ENCODE measurements around the gene ZIC4. TPM values are rescaled to one million over a fixed set of nuclear protein-coding genes. Genes with fewer than 3 reads are reported as not detected.
A peak's percentile ranks its signal among the peaks of the same experiment; 100 is the strongest.

Gene ZIC4
- total RNA-seq, 2 experiments from 2014 or later, result not detected

DNA sequence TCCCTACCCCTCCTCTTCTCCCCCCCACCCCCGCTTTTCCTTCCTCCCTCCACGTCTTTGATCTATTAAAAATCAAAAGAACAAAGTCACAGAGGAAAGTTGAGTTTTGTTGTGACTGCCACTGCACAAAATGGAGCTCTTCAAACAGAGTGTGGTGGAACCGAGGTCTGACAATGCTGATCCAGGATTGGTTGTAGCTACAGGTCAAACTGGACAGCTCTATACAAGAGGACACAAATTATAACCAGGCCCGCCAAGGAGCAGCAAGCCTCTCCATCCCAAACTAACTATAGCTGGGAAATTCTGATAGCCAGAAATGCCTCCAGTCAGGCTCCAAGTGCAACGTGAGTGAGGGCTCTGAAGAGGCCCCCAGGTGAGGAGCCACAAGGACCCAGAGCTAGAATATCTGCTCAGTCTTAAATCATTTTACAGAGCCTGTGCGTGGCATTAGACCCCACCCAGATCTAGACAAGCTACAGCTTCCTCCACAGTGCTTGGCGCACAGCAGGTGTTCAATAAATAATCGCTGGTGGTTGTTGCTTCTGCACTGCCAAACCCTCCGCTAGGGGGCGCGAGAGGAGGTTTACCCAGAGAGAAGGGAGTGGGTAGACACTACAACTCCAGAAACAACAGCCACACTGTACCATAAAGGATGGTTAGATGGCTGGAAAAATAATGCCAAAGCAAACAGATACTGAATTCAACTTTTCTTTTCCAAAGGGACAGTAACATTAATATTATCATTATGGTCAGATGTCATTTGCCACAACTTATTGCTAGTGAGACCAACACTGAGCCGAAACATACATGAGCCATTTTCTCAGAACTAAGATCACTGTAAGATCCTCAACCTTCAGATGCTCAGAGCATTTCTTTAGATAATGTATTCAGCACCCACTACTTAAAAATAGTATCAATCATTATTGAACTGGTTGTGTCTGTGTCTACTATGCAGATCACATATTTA is 44.6 kb downstream of the ZIC4 start:
- DNase-seq, result peak; percentile 46
- ChIA-PET POLR2A (no interaction called here), CTCF (interaction anchor here (0.6 kb wide), 2 partner anchors 209 to 842 kb away, joined by 3 read pairs; no protein-coding TSS in a partner anchor)
- no peaks in the 10 kb centered on the region for H3K36me3 Mint-ChIP-seq (ENCODE audit: low read depth)
- H3K4me1 Mint-ChIP-seq, result no peaks in the 10 kb centered on the region
- no peaks in the 10 kb centered on the region for H3K9me3 Mint-ChIP-seq
- no peak overlapping the region for H3K27ac Mint-ChIP-seq
- H3K27me3 Mint-ChIP-seq, result peaks cover 42% of the 10 kb centered on the region
- H3K4me3 Mint-ChIP-seq, result no peak overlapping the region

DNA sequence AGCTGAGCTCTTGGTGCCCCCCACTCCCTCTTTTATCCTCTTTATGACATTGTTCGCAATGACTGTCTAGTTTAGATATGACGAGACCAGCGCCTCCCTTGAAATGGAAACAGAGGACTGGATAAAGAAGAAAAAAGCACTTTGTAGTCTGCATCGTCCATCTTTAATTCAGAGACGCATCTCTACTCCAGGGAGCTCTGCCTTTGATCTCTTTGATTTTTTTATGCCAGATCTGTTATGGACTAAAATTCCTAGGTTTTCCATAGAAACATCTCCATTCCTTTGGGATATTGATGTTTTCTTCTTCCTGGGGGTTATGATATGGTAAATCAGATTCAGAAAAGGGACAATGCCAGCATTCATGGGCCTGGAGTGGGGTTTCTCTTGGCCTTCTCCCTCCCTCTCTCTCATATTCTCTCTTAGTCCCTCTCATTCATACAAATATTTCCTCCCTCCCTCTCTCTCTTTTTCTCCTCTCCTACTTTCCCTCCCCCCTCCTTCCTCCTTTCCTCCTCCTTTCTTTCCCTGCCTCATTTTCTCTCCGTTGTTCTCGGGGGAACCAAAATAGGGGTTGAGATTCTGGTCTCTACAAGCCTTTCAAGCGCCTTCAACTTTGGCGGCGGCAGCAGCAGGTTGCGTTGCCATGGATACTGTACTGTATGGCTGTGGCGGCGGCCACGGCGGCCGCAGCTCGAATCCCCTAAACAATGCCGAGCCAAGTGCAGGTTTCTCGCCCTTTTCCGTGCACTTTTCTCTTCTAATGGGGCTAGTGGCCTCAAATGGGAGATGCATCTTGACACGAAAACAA is 45.5 kb downstream of the ZIC4 start:
- no peak for DNase-seq
- Mint-ChIP-seq H3K27ac (no peak overlapping the region), H3K4me1 (no peaks in the 10 kb centered on the region), H3K4me3 (no peak overlapping the region), H3K9me3 (no peaks in the 10 kb centered on the region), H3K27me3 (peaks cover 51% of the 10 kb centered on the region), H3K36me3 (ENCODE audit: low read depth) (no peaks in the 10 kb centered on the region)
- CTCF ChIA-PET, result interaction anchor here (0.6 kb wide), 1 partner anchor 209 kb away, joined by 3 read pairs; no protein-coding TSS in a partner anchor
- POLR2A ChIA-PET, result no interaction called here

DNA sequence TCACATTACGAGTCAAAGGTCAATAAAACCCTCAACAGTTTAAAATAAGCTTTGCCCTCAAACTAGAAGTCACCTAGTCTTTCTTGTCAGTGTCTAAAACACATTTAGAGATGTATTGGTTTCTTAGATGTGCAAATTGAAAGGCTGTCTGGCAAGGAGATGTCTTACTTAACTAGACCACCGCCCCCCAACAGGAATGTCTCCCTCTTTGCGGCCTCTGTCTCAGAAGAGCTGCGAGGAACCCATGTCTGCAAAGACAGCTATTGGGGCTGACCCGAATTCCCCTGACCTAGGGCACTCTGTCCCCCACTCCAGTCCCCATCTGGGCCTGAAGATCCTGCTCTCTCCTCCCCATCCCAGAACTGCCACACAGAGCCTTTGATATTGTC is 46.3 kb downstream of the ZIC4 start:
- Mint-ChIP-seq H3K27me3 (peaks cover 57% of the 10 kb centered on the region), H3K9me3 (no peaks in the 10 kb centered on the region)
- CTCF ChIA-PET, result no interaction called here

DNA sequence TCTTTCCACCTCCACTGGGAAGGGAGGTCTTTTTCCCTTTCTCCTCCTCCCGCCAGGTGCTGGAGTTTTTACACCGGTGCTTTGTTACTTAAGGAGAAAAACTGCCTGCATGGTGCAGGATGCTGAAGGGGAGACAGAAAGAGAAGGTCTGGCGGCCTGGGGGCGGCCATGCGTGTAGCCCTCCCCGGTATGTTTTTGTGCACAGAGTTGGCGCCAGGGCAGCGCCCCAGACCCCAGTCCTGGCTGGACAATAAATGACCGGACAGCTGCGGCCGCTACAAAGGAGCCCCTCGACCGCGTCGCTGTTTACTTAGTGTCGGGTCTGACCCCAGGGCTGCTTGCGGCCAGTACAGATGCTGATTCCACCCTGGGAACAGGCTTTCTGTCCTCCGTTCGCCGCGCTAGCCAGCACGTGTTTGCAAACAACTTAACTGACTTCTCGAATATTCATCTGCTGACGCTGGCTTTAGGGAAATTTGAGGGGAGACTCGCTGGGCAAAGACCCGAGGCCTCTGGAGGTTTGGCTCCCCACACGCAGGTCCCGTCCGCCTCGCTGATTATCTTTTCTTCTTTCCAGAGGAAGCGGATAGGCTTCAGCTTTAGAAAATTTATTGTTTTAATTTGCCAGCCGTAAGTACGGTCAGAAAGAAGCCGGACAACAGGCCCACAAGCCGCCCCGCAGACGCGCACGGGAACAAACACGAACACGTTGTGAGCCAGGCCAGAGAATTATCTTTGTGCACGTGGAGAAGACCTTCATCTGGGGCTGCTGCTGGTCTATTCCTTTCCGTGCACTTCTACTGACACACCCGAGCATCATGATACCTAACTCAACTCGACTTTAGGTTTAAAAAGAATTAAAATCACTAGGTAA is 46.9 kb downstream of the ZIC4 start:
- Mint-ChIP-seq H3K36me3 (ENCODE audit: low read depth) (peaks cover 2% of the 10 kb centered on the region), H3K27me3 (peaks cover 63% of the 10 kb centered on the region), H3K9me3 (no peaks in the 10 kb centered on the region), H3K4me1 (no peaks in the 10 kb centered on the region), H3K4me3 (no peak overlapping the region), H3K27ac (peak overlapping the region; percentile 22)
- no peak for DNase-seq
- CTCF ChIA-PET, result no interaction called here
- POLR2A ChIA-PET, result no interaction called here

More for the DNA sequence above, 46.3 kb downstream of the ZIC4 start:
- Mint-ChIP-seq H3K4me3 (no peak overlapping the region), H3K4me1 (no peaks in the 10 kb centered on the region), H3K36me3 (ENCODE audit: low read depth) (peaks cover 2% of the 10 kb centered on the region), H3K27ac (no peak overlapping the region)
- no peak for DNase-seq
- POLR2A ChIA-PET, result no interaction called here

DNA sequence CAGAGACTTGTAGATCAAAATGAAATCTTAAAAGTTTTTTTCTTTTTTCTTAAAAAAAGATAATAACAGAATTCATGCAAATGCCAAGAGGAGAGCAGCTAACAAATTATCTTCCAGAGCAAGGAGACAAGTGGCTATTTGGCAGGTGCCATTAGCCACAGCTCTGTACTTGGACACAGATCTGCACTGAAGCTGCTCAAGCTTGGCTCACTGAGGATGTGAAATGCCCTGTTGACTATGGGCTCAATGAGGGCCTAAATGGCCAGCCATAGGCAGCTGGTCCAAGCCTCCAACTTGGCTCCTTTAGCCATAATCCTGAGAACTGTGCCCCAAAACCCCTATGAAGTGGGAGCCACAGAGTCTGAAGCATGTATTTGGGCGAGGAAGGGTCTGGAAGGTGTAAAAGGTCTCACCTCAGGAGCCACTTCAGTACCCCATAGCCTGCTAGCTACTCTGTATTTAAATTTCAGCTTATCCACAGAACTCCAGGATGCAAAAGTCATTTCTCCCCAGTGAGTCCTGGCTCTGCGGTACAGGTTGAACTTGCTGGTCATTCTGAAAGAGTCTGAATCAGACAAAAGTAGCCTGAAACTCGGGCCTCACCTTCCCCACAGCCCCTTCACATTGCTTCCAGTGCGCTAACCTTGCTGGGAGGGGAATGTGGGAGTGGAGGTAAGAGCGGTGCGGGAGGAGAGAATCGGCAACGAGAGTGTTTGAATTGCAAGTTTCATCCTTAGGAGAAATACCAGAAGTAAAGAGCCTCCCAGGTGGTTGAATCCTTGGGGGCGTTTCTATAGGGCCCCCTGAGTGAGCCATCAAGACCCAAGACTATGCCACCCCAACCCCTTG is 48.0 kb downstream of the ZIC4 start:
- POLR2A ChIA-PET, result no interaction called here
- peaks cover 2% of the 10 kb centered on the region for H3K36me3 Mint-ChIP-seq (ENCODE audit: low read depth)
- no peaks in the 10 kb centered on the region for H3K9me3 Mint-ChIP-seq

DNA sequence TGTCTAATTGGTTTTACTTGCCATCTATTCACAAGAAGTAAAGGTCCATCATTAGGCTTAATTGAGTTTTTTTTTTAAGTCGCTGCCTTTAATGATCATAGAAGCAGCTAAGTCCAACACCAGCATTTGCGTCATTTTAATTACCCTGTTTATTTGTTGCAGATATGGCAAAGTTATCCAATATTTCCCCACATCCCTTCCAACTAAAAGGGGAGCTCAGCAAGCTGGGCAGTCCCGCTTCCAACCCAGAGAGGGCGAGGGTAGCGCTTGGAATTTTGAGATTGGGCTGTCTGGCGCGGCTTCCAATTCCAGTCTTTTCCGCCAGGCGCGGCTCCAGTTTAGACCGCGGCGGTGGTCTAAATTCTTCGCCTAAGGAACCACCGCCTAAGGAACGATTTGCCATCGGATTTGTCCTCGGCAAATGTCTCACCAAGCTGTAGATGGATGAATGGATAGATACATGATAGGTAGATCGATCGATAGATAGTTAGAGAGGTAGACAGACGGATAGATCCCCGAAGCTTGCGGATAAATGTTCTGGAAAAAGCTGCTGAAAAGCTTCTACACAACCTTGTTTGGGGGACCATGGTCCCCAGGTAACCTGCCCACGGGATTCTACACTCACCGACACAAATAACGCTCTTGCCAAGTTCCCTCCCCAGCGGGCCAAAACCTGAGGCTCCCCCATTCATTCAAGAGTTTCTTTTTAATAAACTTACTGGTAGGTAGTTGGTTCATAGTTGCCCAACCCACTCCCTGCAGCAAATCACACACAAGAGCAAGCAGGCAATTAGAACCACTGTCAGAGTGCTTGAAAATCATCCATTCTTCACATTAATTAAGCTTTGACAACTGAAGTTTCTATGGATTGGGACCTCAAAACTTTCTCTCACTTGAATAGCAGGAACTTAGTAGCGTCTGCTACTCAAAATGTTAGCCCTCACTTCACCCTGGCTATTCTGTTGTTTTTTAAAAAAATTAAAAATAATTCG is 49.1 kb downstream of the ZIC4 start:
- DNase-seq, result no peak
- POLR2A ChIA-PET, result no interaction called here

More for the DNA sequence above, 48.0 kb downstream of the ZIC4 start:
- Mint-ChIP-seq H3K27ac (no peak overlapping the region), H3K4me3 (no peak overlapping the region), H3K4me1 (no peaks in the 10 kb centered on the region), H3K27me3 (peaks cover 73% of the 10 kb centered on the region)
- CTCF ChIA-PET, result interaction anchor here (1.0 kb wide), 1 partner anchor 10 kb away, joined by 3 read pairs; no protein-coding TSS in a partner anchor
- no peak for DNase-seq

DNA sequence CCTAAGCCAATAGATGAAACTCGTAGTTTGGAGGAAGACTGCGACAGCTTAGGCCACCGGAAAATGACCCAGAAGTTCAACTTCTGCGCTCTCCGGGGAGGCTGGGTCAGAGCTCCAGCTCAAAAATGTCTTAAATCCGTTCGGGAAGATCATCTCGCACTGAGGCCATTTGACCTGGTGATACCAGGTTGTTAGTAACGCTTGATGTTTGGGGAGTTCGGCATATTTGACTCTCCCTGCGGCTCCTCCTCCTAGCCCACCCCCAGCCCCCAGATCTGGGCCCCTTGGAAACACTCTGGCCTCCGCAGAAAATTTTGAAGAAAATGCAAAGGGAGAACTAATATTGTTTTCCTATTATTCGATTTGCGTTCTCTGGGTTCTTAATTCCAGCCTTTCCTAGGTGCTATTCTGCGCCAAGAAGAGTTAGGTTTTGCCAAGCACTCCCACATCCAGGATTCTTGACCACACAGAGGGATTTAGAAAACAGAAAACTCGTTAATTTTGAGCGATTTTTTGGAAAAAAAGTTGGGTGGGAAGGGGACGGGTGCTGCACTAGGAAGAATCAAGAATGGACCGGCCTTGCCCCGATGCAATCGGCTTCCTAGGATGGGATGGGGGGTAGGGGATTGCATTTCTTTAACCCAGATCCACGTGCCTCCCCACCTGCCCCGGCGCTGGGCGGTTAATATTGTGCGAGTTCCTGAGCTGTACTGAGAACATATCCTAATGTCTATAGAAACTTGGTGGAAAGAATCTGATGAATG is 50.0 kb downstream of the ZIC4 start:
- ChIA-PET CTCF (interaction anchor here (0.9 to 1.2 kb wide), 2 partner anchors 21 to 76 kb away, joined by 3 read pairs; no protein-coding TSS in a partner anchor), POLR2A (no interaction called here)
- Mint-ChIP-seq H3K4me1 (no peaks in the 10 kb centered on the region), H3K27ac (no peak overlapping the region), H3K27me3 (peaks cover 77% of the 10 kb centered on the region), H3K36me3 (ENCODE audit: low read depth) (peaks cover 2% of the 10 kb centered on the region), H3K4me3 (no peak overlapping the region), H3K9me3 (no peaks in the 10 kb centered on the region)
- no peak for DNase-seq

More for the DNA sequence above, 49.1 kb downstream of the ZIC4 start:
- Mint-ChIP-seq H3K4me3 (no peak overlapping the region), H3K4me1 (no peaks in the 10 kb centered on the region), H3K27me3 (peaks cover 78% of the 10 kb centered on the region), H3K9me3 (no peaks in the 10 kb centered on the region), H3K36me3 (ENCODE audit: low read depth) (peaks cover 2% of the 10 kb centered on the region), H3K27ac (no peak overlapping the region)
- CTCF ChIA-PET, result interaction anchor here (0.9 to 1.2 kb wide), 3 partner anchors 11 to 75 kb away, joined by 3 read pairs; no protein-coding TSS in a partner anchor

DNA sequence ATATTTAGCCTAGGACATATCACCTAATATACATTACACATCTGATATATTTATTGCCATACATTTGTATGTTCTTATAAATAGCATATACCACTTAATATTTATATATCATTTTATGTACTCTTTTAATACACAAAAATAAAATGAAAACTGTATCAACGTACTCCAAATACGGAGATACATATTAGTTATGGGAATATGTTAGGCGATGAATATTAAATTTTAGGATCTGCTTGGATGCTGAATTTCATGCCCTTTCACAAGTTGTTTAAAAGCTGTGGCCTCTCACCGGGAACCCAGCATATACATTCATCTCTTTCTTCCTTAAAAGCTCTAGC is 50.6 kb downstream of the ZIC4 start:
- ChIA-PET POLR2A (no interaction called here), CTCF (no interaction called here)
- no peak overlapping the region for H3K27ac Mint-ChIP-seq
- no peak for DNase-seq
- no peaks in the 10 kb centered on the region for H3K4me1 Mint-ChIP-seq
- H3K27me3 Mint-ChIP-seq, result peaks cover 71% of the 10 kb centered on the region
- peaks cover 2% of the 10 kb centered on the region for H3K36me3 Mint-ChIP-seq (ENCODE audit: low read depth)
- H3K4me3 Mint-ChIP-seq, result no peak overlapping the region
- H3K9me3 Mint-ChIP-seq, result no peaks in the 10 kb centered on the region

DNA sequence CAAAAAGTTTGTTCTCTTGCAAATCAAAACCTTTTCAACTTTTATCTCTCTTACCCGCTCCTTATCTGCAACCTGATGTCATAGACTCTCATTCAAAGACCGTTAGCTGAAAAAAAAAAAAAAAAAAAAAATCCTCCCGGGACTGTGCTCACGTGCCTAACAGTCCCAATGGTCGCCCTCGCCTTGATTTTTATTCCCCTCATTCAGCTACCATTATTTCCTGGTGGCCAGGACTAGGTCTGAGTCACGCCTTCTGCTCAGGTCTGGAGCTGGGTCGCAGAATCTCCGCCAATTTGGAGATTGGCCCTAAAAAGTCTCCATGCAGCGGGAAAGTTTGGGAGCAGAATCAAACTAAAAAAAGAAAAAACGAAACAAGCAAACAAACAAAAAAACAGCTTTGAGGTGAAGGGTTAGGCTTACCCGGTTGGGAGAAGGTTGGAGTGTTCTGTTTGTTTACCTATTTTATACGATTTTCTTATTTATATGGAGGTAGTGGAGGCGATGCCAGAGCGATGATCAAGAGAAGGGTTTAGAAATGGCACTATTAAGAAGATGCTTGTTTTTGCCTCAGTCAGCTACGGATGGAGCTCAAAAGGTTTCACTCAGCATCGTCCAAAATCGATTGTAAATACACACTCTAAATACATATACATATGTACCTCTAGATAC is 51.1 kb downstream of the ZIC4 start:
- Mint-ChIP-seq H3K4me3 (no peak overlapping the region), H3K36me3 (ENCODE audit: low read depth) (peaks cover 2% of the 10 kb centered on the region), H3K9me3 (no peaks in the 10 kb centered on the region), H3K27ac (no peak overlapping the region), H3K4me1 (no peaks in the 10 kb centered on the region), H3K27me3 (peaks cover 66% of the 10 kb centered on the region)
- ChIA-PET POLR2A (no interaction called here), CTCF (no interaction called here)
- no peak for DNase-seq

DNA sequence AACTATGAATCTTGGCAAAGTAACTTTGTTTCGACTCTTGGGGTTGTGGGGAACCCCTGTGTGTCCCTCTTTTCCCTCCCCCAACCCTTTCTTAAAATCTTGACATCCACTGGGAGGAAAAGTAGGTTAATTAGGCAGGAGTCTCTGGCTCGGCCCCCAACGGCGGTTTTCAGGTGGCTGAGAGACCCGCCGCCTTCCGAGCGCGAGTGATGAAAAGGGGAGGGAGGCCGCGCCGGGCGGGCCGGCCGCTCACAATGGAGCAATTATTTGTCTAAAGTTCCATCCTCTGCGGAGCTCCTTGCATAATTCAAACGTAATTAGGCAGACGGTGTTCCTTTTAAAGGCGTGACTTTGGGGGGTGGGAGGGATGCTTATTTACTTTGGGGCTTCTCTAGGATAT is 51.7 kb downstream of the ZIC4 start:
- CTCF ChIA-PET, result no interaction called here
- H3K27ac Mint-ChIP-seq, result no peak overlapping the region
- peaks cover 2% of the 10 kb centered on the region for H3K36me3 Mint-ChIP-seq (ENCODE audit: low read depth)
- no peak overlapping the region for H3K4me3 Mint-ChIP-seq
- DNase-seq, result no peak
- POLR2A ChIA-PET, result no interaction called here
- no peaks in the 10 kb centered on the region for H3K4me1 Mint-ChIP-seq
- peaks cover 60% of the 10 kb centered on the region for H3K27me3 Mint-ChIP-seq
- H3K9me3 Mint-ChIP-seq, result no peaks in the 10 kb centered on the region

Measured in activated CD4-positive, alpha-beta T cell treated with anti-CD3 and anti-CD28 coated beads, Interleukin-2, amount 10 ng/mL, durations not matched to agents 7 days and 5 days (primary cell).